ENCODE measurements around the gene PARD3. TPM values are rescaled to one million over a fixed set of nuclear protein-coding genes. Genes with fewer than 3 reads are reported as not detected.

The PARD3 gene
- total and polyA plus RNA-seq, 2 donors (not counting 3 experiments of a cell fraction or from before 2014, with no cell fraction given) = 7.3 to 24.1 TPM

GRCh38 chr10:34760606-34761005 is 54.5 kb downstream of the PARD3 start:
- no TSS peak for BruUV-seq (replicated peaks)
- H3K9me1 ChIP-seq (replicated peaks; ENCODE audit: control insufficient read depth, extremely low read depth, insufficient read depth, low read length) = no peaks in the 10 kb centered on the region
- CTCF ChIA-PET = no interaction called here
- no peak overlapping the region for H3K9ac ChIP-seq (replicated peaks; ENCODE audit: extremely low read depth, insufficient read depth, low read length)
- H3K9me3 ChIP-seq (replicated peaks; ENCODE audit: control insufficient read depth, insufficient read depth, low read length) = no peaks in the 10 kb centered on the region
- dilution Hi-C loops (cut with MboI; ENCODE audit: extremely low pct_ligation_motif_present, low sequenced_read_pairs) (no loop called here), intact Hi-C loops (cut with micrococcal nuclease) (no loop called here)
- POLR2A ChIA-PET = no interaction called here
- no peak for DNase-seq (ENCODE audit: low read depth, low spot score)
- no peak overlapping the region for H3K27ac ChIP-seq (ENCODE audit: insufficient read depth, low read depth, low read length)
- no peaks in the 10 kb centered on the region for H3K27me3 ChIP-seq (ENCODE audit: control insufficient read depth in 2 of 2, insufficient read depth in 2 of 2, low read length in 2 of 2)
- H2AFZ ChIP-seq (ENCODE audit: low read depth, low read length) = no peak overlapping the region
- peaks cover 3% of the 10 kb centered on the region for H4K20me1 ChIP-seq (replicated peaks; ENCODE audit: control insufficient read depth, extremely low read depth, insufficient read depth, low read length)
- TF ChIP-seq MAX (IDR thresholded peaks at IDR 0.05; ENCODE audit: insufficient read depth, insufficient read length) (no peak), EZH2 (IDR thresholded peaks at IDR 0.05; ENCODE audit: borderline replicate concordance, low read depth, low read length, severe bottlenecking) (no peak), FOS (IDR thresholded peaks at IDR 0.05; ENCODE audit: borderline replicate concordance, insufficient read depth, low read length) (no peak)
- H3K36me3 ChIP-seq (ENCODE audit: control insufficient read depth in 2 of 2, extremely low read depth in 1 of 2, insufficient read depth in 2 of 2, low read length in 2 of 2) = no peaks in the 10 kb centered on the region
- H3K4me2 ChIP-seq (ENCODE audit: insufficient read depth, low read length) = no peak overlapping the region
- peaks cover 23% of the 10 kb centered on the region for H3K4me1 ChIP-seq (ENCODE audit: control insufficient read depth, extremely low read depth, insufficient read depth, low read length)
- peaks cover 10% of the 10 kb centered on the region for H3K79me2 ChIP-seq (ENCODE audit: control insufficient read depth, insufficient read depth, low read length)
- H3K4me3 ChIP-seq (replicated peaks in 1 of 3; ENCODE audit: insufficient read depth in 1 of 3, low read depth in 1 of 3, low read length in 3 of 3) = no peak overlapping the region
- no peak for FAIRE-seq

DNA sequence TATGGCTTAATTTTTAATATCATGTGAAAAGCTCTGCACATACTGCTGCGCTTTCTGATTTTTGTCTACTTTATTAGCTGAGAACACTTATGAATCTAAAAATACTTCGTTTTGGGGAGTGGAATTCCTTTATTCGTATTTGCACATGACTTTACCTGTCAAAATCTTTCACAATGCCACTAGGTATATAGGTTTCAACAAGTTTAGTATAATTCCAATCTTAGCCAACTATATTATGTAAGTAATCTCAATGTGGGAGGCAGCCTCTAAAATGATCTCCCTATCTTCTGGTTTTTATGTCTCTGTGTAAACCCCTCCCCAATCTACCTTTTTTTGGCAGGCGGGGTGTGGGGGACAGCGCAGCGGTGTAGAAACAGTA is 55.3 kb downstream of the PARD3 start:
- peaks cover 10% of the 10 kb centered on the region for H3K79me2 ChIP-seq (ENCODE audit: control insufficient read depth, insufficient read depth, low read length)
- POLR2A ChIA-PET = no interaction called here
- H2AFZ ChIP-seq (ENCODE audit: low read depth, low read length) = no peak overlapping the region
- no peak overlapping the region for H3K4me3 ChIP-seq (replicated peaks in 1 of 3; ENCODE audit: insufficient read depth in 1 of 3, low read depth in 1 of 3, low read length in 3 of 3)
- CTCF ChIA-PET = no interaction called here
- H3K27me3 ChIP-seq (ENCODE audit: control insufficient read depth in 2 of 2, insufficient read depth in 2 of 2, low read length in 2 of 2) = no peaks in the 10 kb centered on the region
- H3K27ac ChIP-seq (ENCODE audit: insufficient read depth, low read depth, low read length) = no peak overlapping the region
- no peak for FAIRE-seq
- TF ChIP-seq FOS (IDR thresholded peaks at IDR 0.05; ENCODE audit: borderline replicate concordance, insufficient read depth, low read length) = no peak
- H3K9me1 ChIP-seq (replicated peaks; ENCODE audit: control insufficient read depth, extremely low read depth, insufficient read depth, low read length) = no peaks in the 10 kb centered on the region
- H3K36me3 ChIP-seq (ENCODE audit: control insufficient read depth in 2 of 2, extremely low read depth in 1 of 2, insufficient read depth in 2 of 2, low read length in 2 of 2) = no peaks in the 10 kb centered on the region
- intact Hi-C loops (cut with micrococcal nuclease) = no loop called here
- DNase-seq (ENCODE audit: low read depth, low spot score) = no peak
- H3K9ac ChIP-seq (replicated peaks; ENCODE audit: extremely low read depth, insufficient read depth, low read length) = no peak overlapping the region
- H3K9me3 ChIP-seq (replicated peaks; ENCODE audit: control insufficient read depth, insufficient read depth, low read length) = no peaks in the 10 kb centered on the region
- peaks cover 23% of the 10 kb centered on the region for H3K4me1 ChIP-seq (ENCODE audit: control insufficient read depth, extremely low read depth, insufficient read depth, low read length)
- H4K20me1 ChIP-seq (replicated peaks; ENCODE audit: control insufficient read depth, extremely low read depth, insufficient read depth, low read length) = peaks cover 3% of the 10 kb centered on the region
- no TSS peak for BruUV-seq (replicated peaks)
- dilution Hi-C loops (cut with MboI; ENCODE audit: extremely low pct_ligation_motif_present, low sequenced_read_pairs) = no loop called here
- no peak overlapping the region for H3K4me2 ChIP-seq (ENCODE audit: insufficient read depth, low read length)
